Glutamatergic neuron (in vitro differentiated cells): ENCODE measurements around the gene PROC. TPM values are rescaled to one million over a fixed set of nuclear protein-coding genes. Genes with fewer than 3 reads are reported as not detected.
A peak's percentile ranks its signal among the peaks of the same experiment; 100 is the strongest.

Experiments used
- DNase-seq: peaks from one replicate; pipeline ENCODE4 v3.0.0; 2022
- H3K27ac Mint-ChIP-seq: one replicate; pipeline ENCODE4 v1.8.0; 2020; ENCODE audit warnings: mild to moderate bottlenecking, mixed read lengths, inconsistent platforms; ENCODE audit not compliant: unreplicated experiment
- H3K27me3 Mint-ChIP-seq: one replicate; pipeline ENCODE4 v1.8.0; 2020; ENCODE audit warnings: mild to moderate bottlenecking, moderate library complexity, mixed read lengths, inconsistent platforms; ENCODE audit not compliant: unreplicated experiment
- H3K36me3 Mint-ChIP-seq: one replicate; pipeline ENCODE4 v1.8.0; 2020; ENCODE audit warnings: mild to moderate bottlenecking, mixed read lengths, inconsistent platforms; ENCODE audit not compliant: unreplicated experiment
- H3K4me1 Mint-ChIP-seq: one replicate; pipeline ENCODE4 v1.8.0; 2020; ENCODE audit warnings: mild to moderate bottlenecking, low read depth, mixed read lengths, inconsistent platforms; ENCODE audit not compliant: unreplicated experiment
- H3K4me3 Mint-ChIP-seq: one replicate; pipeline ENCODE4 v1.8.0; 2020; ENCODE audit warnings: mild to moderate bottlenecking, mixed read lengths, inconsistent platforms; ENCODE audit not compliant: unreplicated experiment
- H3K9me3 Mint-ChIP-seq: one replicate; pipeline ENCODE4 v1.8.0; 2020; ENCODE audit warnings: mild to moderate bottlenecking, moderate library complexity, mixed read lengths, inconsistent platforms; ENCODE audit not compliant: unreplicated experiment
- microRNA-seq: library from miRNA; unstranded; fragments of <30 nt; microRNA quantifications from one replicate; pipeline ENCODE4, GENCODE V29; 2020; ENCODE audit not compliant: unreplicated experiment
- total RNA-seq: library from RNA; stranded (reverse); fragmentation: NEBNext Ultra II Directional; extraction: Animal tissue kit (Norgen Biotek cat#: 25700); gene quantifications from one replicate; pipeline ENCODE4 v1.2.1, GENCODE V29; 2021; ENCODE audit not compliant: unreplicated experiment
- TF ChIP-seq, protein P1 (sequence below): fragments of 200-600 bp; sonication (generic); IDR thresholded peaks from one replicate; pipeline ENCODE4 v1.5.0; 2021; ENCODE audit not compliant: partially characterized antibody, unreplicated experiment

The PROC gene
- total RNA-seq, 1 donor from 2014 or later = not detected

DNA sequence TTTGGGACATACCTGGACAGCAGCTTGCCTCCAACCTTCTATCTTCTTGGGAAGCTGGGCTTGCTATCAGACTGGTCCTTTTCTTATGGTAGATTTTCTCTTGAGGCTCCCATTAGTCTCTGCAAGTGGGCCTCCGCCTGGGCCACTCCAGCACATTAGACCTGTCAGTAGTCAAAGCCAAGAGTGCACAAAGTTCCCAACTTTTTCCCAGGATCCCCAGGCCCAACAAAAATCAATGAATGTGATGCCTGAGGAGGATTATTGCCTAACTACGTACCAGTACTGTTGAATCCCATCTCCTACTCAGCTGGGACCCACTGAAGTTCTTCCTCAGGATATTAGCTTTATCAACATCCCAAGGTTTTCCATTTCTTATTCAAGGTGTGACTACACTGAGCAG lies 51.7 kb downstream of the PROC start:
- Mint-ChIP-seq H3K4me1 (peaks cover 2% of the 10 kb centered on the region), H3K36me3 (peaks cover 4% of the 10 kb centered on the region), H3K27me3 (peaks cover 2% of the 10 kb centered on the region), H3K9me3 (peaks cover 5% of the 10 kb centered on the region), H3K4me3 (no peak overlapping the region), H3K27ac (no peak overlapping the region)
- no peak for DNase-seq
- TF ChIP-seq, protein P1, sequence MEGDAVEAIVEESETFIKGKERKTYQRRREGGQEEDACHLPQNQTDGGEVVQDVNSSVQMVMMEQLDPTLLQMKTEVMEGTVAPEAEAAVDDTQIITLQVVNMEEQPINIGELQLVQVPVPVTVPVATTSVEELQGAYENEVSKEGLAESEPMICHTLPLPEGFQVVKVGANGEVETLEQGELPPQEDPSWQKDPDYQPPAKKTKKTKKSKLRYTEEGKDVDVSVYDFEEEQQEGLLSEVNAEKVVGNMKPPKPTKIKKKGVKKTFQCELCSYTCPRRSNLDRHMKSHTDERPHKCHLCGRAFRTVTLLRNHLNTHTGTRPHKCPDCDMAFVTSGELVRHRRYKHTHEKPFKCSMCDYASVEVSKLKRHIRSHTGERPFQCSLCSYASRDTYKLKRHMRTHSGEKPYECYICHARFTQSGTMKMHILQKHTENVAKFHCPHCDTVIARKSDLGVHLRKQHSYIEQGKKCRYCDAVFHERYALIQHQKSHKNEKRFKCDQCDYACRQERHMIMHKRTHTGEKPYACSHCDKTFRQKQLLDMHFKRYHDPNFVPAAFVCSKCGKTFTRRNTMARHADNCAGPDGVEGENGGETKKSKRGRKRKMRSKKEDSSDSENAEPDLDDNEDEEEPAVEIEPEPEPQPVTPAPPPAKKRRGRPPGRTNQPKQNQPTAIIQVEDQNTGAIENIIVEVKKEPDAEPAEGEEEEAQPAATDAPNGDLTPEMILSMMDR = no peak

DNA sequence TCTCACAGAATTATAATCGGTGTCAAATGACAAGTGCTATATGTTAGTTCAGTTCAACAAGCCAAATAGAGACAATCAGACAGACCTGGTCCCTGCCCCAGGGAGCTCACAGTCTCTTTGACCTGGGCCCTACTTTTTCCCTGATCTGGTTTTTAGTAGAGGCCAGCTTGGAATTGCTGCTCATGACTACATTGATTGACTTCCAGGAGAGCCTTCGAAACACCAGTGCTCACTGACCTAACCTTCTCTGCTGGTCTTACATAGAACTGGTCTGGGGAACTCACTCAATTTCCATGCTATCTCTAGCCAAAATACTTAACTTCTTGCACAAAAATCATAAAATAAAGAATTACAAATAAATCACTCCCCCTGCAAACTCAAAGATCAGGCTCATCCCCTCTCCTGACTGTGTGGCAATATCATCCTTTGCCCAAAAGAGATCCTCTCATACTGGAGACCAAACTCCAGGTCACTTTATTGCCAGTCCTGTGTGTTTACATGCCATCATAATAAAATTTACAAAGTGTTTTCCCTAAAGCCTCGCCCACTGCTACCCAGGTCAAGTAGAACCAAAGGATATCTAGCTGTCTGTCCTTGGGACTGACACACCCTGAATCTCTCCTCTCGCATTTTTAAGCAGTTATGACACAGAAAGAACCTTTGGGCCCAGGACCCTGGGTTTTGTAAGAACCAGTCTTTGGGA lies 53.2 kb downstream of the PROC start:
- TF ChIP-seq, protein P1 = no peak

DNA sequence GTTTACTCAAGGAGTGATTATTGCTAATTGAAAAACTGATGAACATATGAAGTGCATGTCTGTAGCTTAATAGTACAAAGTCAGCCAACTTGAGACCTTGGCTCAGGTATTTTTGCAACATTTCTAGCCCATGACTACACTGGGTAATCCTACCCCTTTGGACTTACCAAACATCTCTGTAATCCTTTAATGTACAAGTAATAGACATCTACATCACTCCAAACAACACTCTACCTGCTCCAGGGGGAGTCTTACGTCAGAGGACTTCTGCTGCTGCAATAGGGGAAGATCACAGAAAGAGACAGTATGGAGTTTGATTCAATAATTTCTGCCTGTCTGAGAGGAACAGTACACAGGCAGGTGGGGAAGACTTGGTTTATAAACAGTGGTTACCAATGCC lies 54.0 kb downstream of the PROC start:
- Mint-ChIP-seq H3K36me3 (peaks cover 10% of the 10 kb centered on the region), H3K9me3 (peaks cover 5% of the 10 kb centered on the region), H3K4me1 (peaks cover 2% of the 10 kb centered on the region), H3K27ac (no peak overlapping the region), H3K27me3 (peaks cover 2% of the 10 kb centered on the region), H3K4me3 (no peak overlapping the region)
- DNase-seq = no peak
- TF ChIP-seq, protein P1 = no peak

More for the DNA sequence above, 53.2 kb downstream of the PROC start:
- Mint-ChIP-seq H3K9me3 (peaks cover 5% of the 10 kb centered on the region), H3K4me3 (no peak overlapping the region), H3K27me3 (peaks cover 2% of the 10 kb centered on the region), H3K36me3 (peaks cover 10% of the 10 kb centered on the region), H3K4me1 (peaks cover 2% of the 10 kb centered on the region), H3K27ac (no peak overlapping the region)
- no peak for DNase-seq

DNA sequence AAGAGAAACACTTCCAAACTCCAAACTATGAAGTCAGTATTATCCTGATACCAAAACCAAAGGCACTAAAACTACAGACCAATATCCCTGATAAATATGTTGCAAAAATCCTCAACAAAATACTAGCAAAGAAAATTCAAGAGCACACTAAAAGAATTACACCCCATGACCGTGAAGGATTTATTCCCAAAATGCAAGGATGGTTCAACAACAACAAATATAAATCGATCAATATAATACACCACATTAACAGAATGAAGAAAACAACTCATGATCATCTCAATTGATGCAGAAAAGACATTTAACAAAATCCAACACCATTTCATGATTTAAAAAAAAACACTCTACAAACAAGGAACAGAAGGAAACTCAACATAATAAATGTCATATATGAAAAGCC lies 57.6 kb downstream of the PROC start:
- peaks cover 6% of the 10 kb centered on the region for H3K36me3 Mint-ChIP-seq
- H3K27ac Mint-ChIP-seq = no peak overlapping the region
- TF ChIP-seq, protein P1 = no peak
- no peak overlapping the region for H3K4me3 Mint-ChIP-seq
- H3K9me3 Mint-ChIP-seq = peaks cover 2% of the 10 kb centered on the region
- no peak for DNase-seq
- peaks cover 2% of the 10 kb centered on the region for H3K4me1 Mint-ChIP-seq
- no peaks in the 10 kb centered on the region for H3K27me3 Mint-ChIP-seq

Small RNAs within 50 kb of the gene (microRNA-seq; reads per million reads assigned to microRNA genes)
- 5.0 reads per million, percentile 32 among the genes with 10 or more reads in this experiment for gene MIR4783

Other genes with a start within 250 kb of the PROC start
- 4.3 TPM for gene CYP27C1, start 198.1 kb upstream of the PROC start, total RNA-seq
- 54.0 TPM for gene ERCC3, start 124.3 kb upstream of the PROC start, total RNA-seq
- gene MAP3K2, start 30.5 kb upstream of the PROC start, total RNA-seq = 42.7 TPM
- 46.1 TPM for gene IWS1, start 108.1 kb downstream of the PROC start, total RNA-seq
- 0.29 TPM for gene MYO7B, start 117.3 kb downstream of the PROC start, total RNA-seq
- gene GPR17, start 227.7 kb downstream of the PROC start, total RNA-seq = not detected